OCI-LY1 (cell line): ENCODE measurements around the gene CBL.

ENCODE experiments used
- EZH2 ChIP-seq: fragments of 200-600 bp; sonication (generic), shearing (Covaris generic); IDR thresholded peaks from 2 replicates; pipeline ENCODE4 v1.8.0; 2017; ENCODE audit warnings: borderline replicate concordance, mixed run types, mild to moderate bottlenecking, antibody characterized with exemption, low read length, moderate library complexity, mixed read lengths
- TF ChIP-seq, protein P1 (sequence below): fragments of 200-600 bp; sonication (generic), shearing (Covaris generic); IDR thresholded peaks from 2 replicates; pipeline ENCODE4 v1.5.1; 2017; ENCODE audit warnings: mild to moderate bottlenecking, antibody characterized with exemption, low read length, moderate library complexity, mixed read lengths

DNA sequence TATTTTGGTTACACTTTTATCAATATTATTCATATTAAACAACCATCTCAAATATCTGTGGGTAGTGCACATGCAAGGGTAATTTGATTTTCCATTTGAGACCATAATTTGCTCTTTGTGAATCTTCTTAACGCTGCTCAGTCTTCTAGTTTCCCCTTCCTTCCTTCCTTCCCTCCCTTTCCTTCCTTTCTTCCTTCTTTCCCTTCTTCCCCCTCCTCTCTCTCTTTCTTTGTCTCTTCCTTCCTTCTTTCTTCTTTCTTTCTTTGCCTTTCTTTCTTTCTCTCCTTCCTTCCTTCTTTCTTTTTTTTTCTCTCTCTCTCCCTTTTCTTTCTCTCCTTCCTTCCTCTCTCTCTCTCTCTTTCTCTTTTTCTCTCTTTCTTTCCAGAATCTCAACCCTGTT lies 124.1 kb downstream of the CBL start:
- TF ChIP-seq, protein P1, sequence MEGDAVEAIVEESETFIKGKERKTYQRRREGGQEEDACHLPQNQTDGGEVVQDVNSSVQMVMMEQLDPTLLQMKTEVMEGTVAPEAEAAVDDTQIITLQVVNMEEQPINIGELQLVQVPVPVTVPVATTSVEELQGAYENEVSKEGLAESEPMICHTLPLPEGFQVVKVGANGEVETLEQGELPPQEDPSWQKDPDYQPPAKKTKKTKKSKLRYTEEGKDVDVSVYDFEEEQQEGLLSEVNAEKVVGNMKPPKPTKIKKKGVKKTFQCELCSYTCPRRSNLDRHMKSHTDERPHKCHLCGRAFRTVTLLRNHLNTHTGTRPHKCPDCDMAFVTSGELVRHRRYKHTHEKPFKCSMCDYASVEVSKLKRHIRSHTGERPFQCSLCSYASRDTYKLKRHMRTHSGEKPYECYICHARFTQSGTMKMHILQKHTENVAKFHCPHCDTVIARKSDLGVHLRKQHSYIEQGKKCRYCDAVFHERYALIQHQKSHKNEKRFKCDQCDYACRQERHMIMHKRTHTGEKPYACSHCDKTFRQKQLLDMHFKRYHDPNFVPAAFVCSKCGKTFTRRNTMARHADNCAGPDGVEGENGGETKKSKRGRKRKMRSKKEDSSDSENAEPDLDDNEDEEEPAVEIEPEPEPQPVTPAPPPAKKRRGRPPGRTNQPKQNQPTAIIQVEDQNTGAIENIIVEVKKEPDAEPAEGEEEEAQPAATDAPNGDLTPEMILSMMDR, result no peak
- TF ChIP-seq EZH2, result no peak
